Prostate gland (tissue), 2 donors: ENCODE data around the gene RXRG.

Experiments used
- CTCF ChIP-seq, 4 experiments: fragments of 200-600 bp in 2 of 4; fragments of 450-650 bp in 2 of 4; sonication (generic) in 2 of 4; IDR thresholded peaks; 1 replicate in 3 of 4; 2 replicates in 1 of 4; pipeline ENCODE4 v1.5.1; 2016 to 2019; ENCODE audit warnings: antibody characterized with exemption in 4 of 4, mild to moderate bottlenecking in 2 of 4, moderate library complexity in 2 of 4
- POLR2A ChIP-seq: fragments of 450-650 bp; IDR thresholded peaks from one replicate; pipeline ENCODE4 v1.6.1; 2016; ENCODE audit warnings: antibody characterized with exemption, mild to moderate bottlenecking
- POLR2AphosphoS5 ChIP-seq: sonication (generic); formaldehyde crosslinking; IDR thresholded peaks from one replicate; pipeline ENCODE4 v1.6.1; 2017; ENCODE audit warnings: antibody characterized with exemption

GRCh38 chr1:165452336-165453130 lies 7.6 kb upstream of the RXRG start:
- no peak for TF ChIP-seq POLR2AphosphoS5
- no peak for TF ChIP-seq CTCF (IDR thresholded peaks at IDR 0.05)
- no peak for TF ChIP-seq POLR2A
